CD4-positive, alpha-beta T cell (primary cell): ENCODE data around the gene BGN. TPM values are rescaled to one million over a fixed set of nuclear protein-coding genes. Genes with fewer than 3 reads are reported as not detected.

Experiments
- ATAC-seq: fragments of 200-7000 bp; cut with Tn5 transposase; one replicate; pipeline ENCODE4 v1.10.0; 2022; ENCODE audit warnings: mild to moderate bottlenecking; ENCODE audit not compliant: poor library complexity
- CTCF ChIA-PET: fragments of 350-600 bp; sonication (Branson Sonifier 250); formaldehyde crosslinking; loops from one replicate; lab custom pipeline; 2021; ENCODE audit warnings: antibody characterized with exemption, inconsistent platforms; lab: Charles Lee
- POLR2A ChIA-PET: fragments of 350-600 bp; sonication (Branson Sonifier 250); formaldehyde crosslinking; loops from one replicate; lab custom pipeline; 2021; ENCODE audit warnings: antibody characterized with exemption, inconsistent platforms; lab: Charles Lee
- DNase-seq, 14 experiments: peaks; one replicate each; pipeline ENCODE4 v3.0.0-alpha.2; 2013 to 2020; ENCODE audit warnings: mixed read lengths in 2 of 14
- H3K27ac ChIP-seq, 2 donors: one replicate each; pipeline versions ENCODE4 v1.5.1 to v1.7.0; 2013; ENCODE audit warnings: low read length in 2 of 2, low read depth in 1 of 2, mild to moderate bottlenecking in 1 of 2
- H3K27me3 ChIP-seq, 2 experiments: 1 replicate in 1 of 2; 2 replicates in 1 of 2; pipeline versions ENCODE4 v1.6.1 to v1.7.0; 2013; ENCODE audit warnings: low read length in 2 of 2, control low read depth in 1 of 2, mild to moderate bottlenecking in 1 of 2, moderate library complexity in 1 of 2; ENCODE audit not compliant: insufficient read depth in 2 of 2, control insufficient read depth in 1 of 2
- H3K36me3 ChIP-seq: one replicate; pipeline ENCODE4 v1.6.1; 2013; ENCODE audit warnings: low read length, control low read depth; ENCODE audit not compliant: insufficient read depth
- H3K4me1 ChIP-seq: one replicate; pipeline ENCODE4 v1.6.1; 2013; ENCODE audit warnings: low read length, control low read depth; ENCODE audit not compliant: insufficient read depth
- H3K4me3 ChIP-seq: one replicate; pipeline ENCODE4 v1.5.1; 2013; ENCODE audit warnings: mild to moderate bottlenecking, low read length, moderate library complexity
- H3K9me3 ChIP-seq, 2 experiments: 1 replicate in 1 of 2; 2 replicates in 1 of 2; pipeline versions ENCODE4 v1.6.1 to v1.7.0; 2013; ENCODE audit warnings: low read length in 2 of 2, mild to moderate bottlenecking in 2 of 2, control low read depth in 1 of 2, moderate library complexity in 1 of 2; ENCODE audit not compliant: control insufficient read depth in 1 of 2, insufficient read depth in 1 of 2
- H3K27ac Mint-ChIP-seq: one replicate; pipeline ENCODE4 v1.8.0; 2020; ENCODE audit warnings: mixed read lengths
- H3K27me3 Mint-ChIP-seq: one replicate; pipeline ENCODE4 v1.8.0; 2021; ENCODE audit warnings: mixed read lengths
- H3K36me3 Mint-ChIP-seq: one replicate; pipeline ENCODE4 v1.8.0; 2021; ENCODE audit warnings: low read depth, mixed read lengths
- H3K4me1 Mint-ChIP-seq: one replicate; pipeline ENCODE4 v1.8.0; 2021; ENCODE audit warnings: low read depth, mixed read lengths
- H3K4me3 Mint-ChIP-seq: one replicate; pipeline ENCODE4 v1.8.0; 2020; ENCODE audit warnings: mild to moderate bottlenecking, mixed read lengths
- H3K9me3 Mint-ChIP-seq: one replicate; pipeline ENCODE4 v1.8.0; 2020; ENCODE audit warnings: mixed read lengths
- CTCF ChIP-seq: fragments of 200-600 bp; IDR thresholded peaks from one replicate; pipeline ENCODE4 v1.8.0; 2022; ENCODE audit warnings: antibody characterized with exemption, mild to moderate bottlenecking
- intact Hi-C, 2 experiments: fragments of 100-400 bp; cut with DNase I in 1 of 2; cut with micrococcal nuclease in 1 of 2; formaldehyde crosslinking; loops; one replicate each; pipeline versions ENCODE4 v1.15.1 to v1.9.0; 2023 to 2025; cut with DNase I, micrococcal nuclease
- total RNA-seq, 174 experiments: library from RNA in 2 of 174; stranded (reverse) in 2 of 174; gene quantifications; one replicate each; pipeline ENCODE4 v1.2.3 and lab custom pipeline; 2021 to 2026

Gene BGN
- total RNA-seq, 2 experiments from 2014 or later, result not detected

DNA sequence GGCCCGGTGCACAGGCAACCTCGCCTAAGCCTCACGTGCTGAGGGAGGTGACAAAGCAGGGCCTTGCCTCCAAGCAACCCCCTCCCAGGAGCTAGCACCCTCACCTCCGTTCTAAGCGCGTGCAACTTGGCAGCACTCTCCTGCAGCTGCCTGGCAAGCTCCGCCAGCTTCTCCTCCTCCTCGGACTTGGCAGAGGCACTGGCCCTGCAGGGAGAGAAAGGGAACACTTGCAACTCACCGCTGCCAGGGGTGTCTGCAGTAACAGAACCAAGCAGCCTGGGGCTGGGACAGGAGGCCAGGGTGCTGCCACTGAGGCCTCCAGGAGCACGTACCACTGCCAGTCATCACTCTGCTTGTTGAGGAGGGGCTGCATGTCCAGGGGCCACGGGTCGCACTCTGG is 38.6 kb upstream of the BGN start:
- no peaks in the 10 kb centered on the region for H3K4me1 ChIP-seq
- H3K4me3 ChIP-seq, result no peak overlapping the region
- no peaks in the 10 kb centered on the region for H3K9me3 Mint-ChIP-seq
- peaks cover 32% of the 10 kb centered on the region for H3K36me3 ChIP-seq
- CTCF ChIA-PET, result no interaction called here
- no peaks in the 10 kb centered on the region for H3K9me3 ChIP-seq
- no peak overlapping the region for H3K27ac Mint-ChIP-seq
- DNase-seq, result no peak
- H3K27me3 Mint-ChIP-seq, result no peaks in the 10 kb centered on the region
- H3K4me1 Mint-ChIP-seq, result no peaks in the 10 kb centered on the region
- H3K36me3 Mint-ChIP-seq, result peaks cover 32% of the 10 kb centered on the region
- no peak for TF ChIP-seq CTCF
- ATAC-seq, result no peak
- intact Hi-C loops, result no loop called here
- H3K4me3 Mint-ChIP-seq, result no peak overlapping the region
- POLR2A ChIA-PET, result no interaction called here
- no peaks in the 10 kb centered on the region for H3K27me3 ChIP-seq
- no peak overlapping the region for H3K27ac ChIP-seq

GRCh38 chrX:153456704-153457103 is 38.1 kb upstream of the BGN start:
- TF ChIP-seq CTCF, result no peak

DNA sequence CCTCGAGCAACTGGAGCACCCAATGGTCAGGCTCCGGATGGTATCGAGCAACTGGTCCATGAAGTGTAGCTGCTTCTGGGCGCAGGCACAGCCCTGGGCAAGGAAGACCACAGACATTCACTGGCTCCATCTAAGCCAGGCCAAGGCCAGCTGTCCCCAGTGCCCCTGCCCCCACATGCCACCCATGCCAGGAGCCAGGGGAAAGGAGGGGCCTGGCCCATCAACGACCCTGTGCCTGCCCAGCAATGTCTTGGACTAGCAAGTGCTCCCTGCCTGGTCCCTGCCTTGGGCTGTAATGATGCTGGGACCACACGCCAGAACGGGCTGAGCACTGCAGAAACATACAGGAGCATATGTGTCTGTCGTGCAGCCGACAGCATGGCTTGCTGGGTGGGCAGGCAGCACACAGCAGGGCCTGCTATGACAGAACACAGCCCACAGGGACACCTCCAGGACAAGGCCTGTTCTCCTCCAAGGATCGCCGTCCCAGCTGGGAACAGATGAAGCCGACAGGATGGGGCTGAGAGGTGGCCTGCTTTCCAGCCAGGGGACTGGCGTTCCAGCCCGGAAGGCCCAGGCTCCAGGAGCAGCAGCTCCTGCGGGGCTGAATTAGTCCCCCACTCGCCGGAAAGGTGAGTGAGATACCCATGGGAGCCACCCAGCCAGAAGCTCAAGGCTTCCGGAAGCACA is 37.5 kb upstream of the BGN start:
- Histone ChIP-seq H3K27me3 (no peaks in the 10 kb centered on the region), H3K36me3 (peaks cover 35% of the 10 kb centered on the region), H3K4me1 (no peaks in the 10 kb centered on the region), H3K4me3 (no peak overlapping the region), H3K9me3 (no peaks in the 10 kb centered on the region), H3K27ac (no peak overlapping the region)
- no peak for TF ChIP-seq CTCF
- no peak overlapping the region for H3K4me3 Mint-ChIP-seq
- no peaks in the 10 kb centered on the region for H3K27me3 Mint-ChIP-seq
- no peaks in the 10 kb centered on the region for H3K9me3 Mint-ChIP-seq
- ChIA-PET CTCF (no interaction called here), POLR2A (no interaction called here)
- peaks cover 40% of the 10 kb centered on the region for H3K36me3 Mint-ChIP-seq
- no peaks in the 10 kb centered on the region for H3K4me1 Mint-ChIP-seq
- intact Hi-C loops, result no loop called here
- DNase-seq (no peak), ATAC-seq (no peak)
- H3K27ac Mint-ChIP-seq, result no peak overlapping the region

More at GRCh38 chrX:153456704-153457103, 38.1 kb upstream of the BGN start:
- Histone ChIP-seq H3K4me1 (no peaks in the 10 kb centered on the region), H3K27ac (no peak overlapping the region), H3K4me3 (no peak overlapping the region), H3K9me3 (no peaks in the 10 kb centered on the region), H3K36me3 (peaks cover 31% of the 10 kb centered on the region), H3K27me3 (no peaks in the 10 kb centered on the region)
- ChIA-PET CTCF (no interaction called here), POLR2A (no interaction called here)
- Mint-ChIP-seq H3K4me3 (no peak overlapping the region), H3K9me3 (no peaks in the 10 kb centered on the region), H3K36me3 (peaks cover 35% of the 10 kb centered on the region), H3K4me1 (no peaks in the 10 kb centered on the region), H3K27ac (no peak overlapping the region), H3K27me3 (no peaks in the 10 kb centered on the region)
- no peak for DNase-seq
- intact Hi-C loops, result no loop called here
- ATAC-seq, result no peak
